Calu3 (cell line): Measurements from ENCODE around the gene ASPHD1. TPM values are rescaled to one million over a fixed set of nuclear protein-coding genes. Genes with fewer than 3 reads are reported as not detected.

Experiments used
- BruUV-seq: library from RNA; stranded (reverse); fragments of 400-500 nt; replicated peaks from 2 replicates; lab custom pipeline; 2021; lab: Mats Ljungman, UMichigan
- CTCF ChIA-PET: fragments of 300-600 bp; sonication (Branson Sonifier 250); formaldehyde crosslinking; loops from one replicate; lab custom pipeline; 2022; ENCODE audit warnings: antibody characterized with exemption; lab: Charles Lee
- DNase-seq: peaks from one replicate; pipeline ENCODE4 v3.0.0; 2022
- H3K27ac Mint-ChIP-seq: one replicate; pipeline ENCODE4 v1.8.0; 2022; ENCODE audit warnings: mixed read lengths; ENCODE audit not compliant: unreplicated experiment
- H3K27me3 Mint-ChIP-seq: one replicate; pipeline ENCODE4 v1.8.0; 2022; ENCODE audit warnings: mixed read lengths; ENCODE audit not compliant: unreplicated experiment
- H3K36me3 Mint-ChIP-seq: one replicate; pipeline ENCODE4 v1.8.0; 2022; ENCODE audit warnings: mild to moderate bottlenecking, moderate library complexity, mixed read lengths; ENCODE audit not compliant: insufficient read depth, unreplicated experiment
- H3K4me1 Mint-ChIP-seq: one replicate; pipeline ENCODE4 v1.8.0; 2022; ENCODE audit warnings: mild to moderate bottlenecking, low read depth, mixed read lengths; ENCODE audit not compliant: unreplicated experiment
- H3K4me3 Mint-ChIP-seq: one replicate; pipeline ENCODE4 v1.8.0; 2022; ENCODE audit warnings: mild to moderate bottlenecking, low read depth, moderate library complexity, mixed read lengths; ENCODE audit not compliant: unreplicated experiment
- H3K9me3 Mint-ChIP-seq: one replicate; pipeline ENCODE4 v1.8.0; 2022; ENCODE audit warnings: low read depth, mixed read lengths; ENCODE audit not compliant: unreplicated experiment
- CTCF ChIP-seq: fragments of 200-600 bp; IDR thresholded peaks from one replicate; pipeline ENCODE4 v1.8.0; 2022; ENCODE audit warnings: antibody characterized with exemption; ENCODE audit not compliant: unreplicated experiment
- intact Hi-C: fragments of 100-400 bp; cut with micrococcal nuclease; formaldehyde crosslinking; loops from one replicate; pipeline ENCODE4 v1.10.0; 2022; ENCODE audit not compliant: unreplicated experiment
- total RNA-seq: library from RNA; stranded (reverse); gene quantifications from 2 replicates; pipeline ENCODE4 v1.2.3, GENCODE V29; 2022

The ASPHD1 gene
- total RNA-seq, 1 experiment from 2014 or later: 54.1 TPM

DNA sequence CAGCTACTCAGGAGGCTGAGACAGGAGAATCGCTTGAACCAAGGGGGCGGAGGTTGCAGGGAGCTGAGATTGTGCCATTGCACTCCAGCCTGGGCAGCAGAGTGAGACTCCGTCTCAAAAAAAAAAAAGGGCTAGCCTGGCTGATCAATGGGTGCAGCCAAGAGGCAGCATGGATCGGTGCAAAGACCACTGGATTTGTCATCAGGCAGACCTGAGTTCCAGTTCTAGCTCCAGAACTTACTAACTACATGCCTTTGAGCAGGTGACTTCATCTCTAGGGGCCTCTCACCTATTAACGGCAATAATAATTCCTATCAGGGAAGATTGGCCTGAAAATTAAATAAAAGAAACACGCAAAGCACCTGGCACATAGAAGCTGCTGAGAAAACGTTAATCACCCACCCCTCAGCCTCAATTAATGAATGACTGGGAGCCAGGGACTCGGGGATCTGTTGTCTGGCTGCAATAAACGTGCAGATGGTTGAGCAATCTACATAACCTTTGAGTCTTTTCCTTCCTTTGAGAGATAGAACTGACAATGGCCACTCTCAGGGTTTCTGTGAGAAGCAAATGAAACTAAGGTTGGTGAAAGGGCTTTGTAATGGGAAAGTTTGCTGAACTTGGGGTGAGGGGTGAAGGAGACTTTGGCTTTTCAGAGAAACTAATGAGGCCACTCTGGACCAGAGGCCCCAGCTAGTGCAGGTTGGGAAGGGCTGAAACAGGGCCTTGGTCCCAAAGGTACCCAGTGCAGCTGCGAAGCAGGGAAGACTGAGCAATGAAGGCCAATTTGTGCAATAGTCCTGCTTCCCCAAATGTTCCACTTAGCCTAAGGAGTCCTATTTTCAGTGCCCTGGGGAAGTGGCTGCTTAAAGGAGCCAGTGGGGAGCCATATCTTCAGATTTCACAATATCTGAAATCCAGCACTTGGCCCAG, 8.5 kb upstream of the ASPHD1 start:
- H3K27ac Mint-ChIP-seq: no peak overlapping the region
- no peaks in the 10 kb centered on the region for H3K27me3 Mint-ChIP-seq
- intact Hi-C loops: no loop called here
- BruUV-seq: no TSS peak
- no peaks in the 10 kb centered on the region for H3K4me1 Mint-ChIP-seq
- H3K9me3 Mint-ChIP-seq: no peaks in the 10 kb centered on the region
- TF ChIP-seq CTCF: no peak
- H3K4me3 Mint-ChIP-seq: no peak overlapping the region
- peaks cover 8% of the 10 kb centered on the region for H3K36me3 Mint-ChIP-seq
- CTCF ChIA-PET: interaction anchor here (0.6 kb wide), 1 partner anchor 17 kb away, joined by 4 read pairs; no protein-coding TSS in a partner anchor
- no peak for DNase-seq

GRCh38 chr16:29892458-29892813, 7.9 kb upstream of the ASPHD1 start:
- intact Hi-C loops: no loop called here
- TF ChIP-seq CTCF: no peak
- no peaks in the 10 kb centered on the region for H3K4me1 Mint-ChIP-seq
- BruUV-seq: no TSS peak
- H3K9me3 Mint-ChIP-seq: no peaks in the 10 kb centered on the region
- CTCF ChIA-PET: no interaction called here
- H3K36me3 Mint-ChIP-seq: peaks cover 8% of the 10 kb centered on the region
- DNase-seq: no peak
- no peak overlapping the region for H3K4me3 Mint-ChIP-seq
- H3K27ac Mint-ChIP-seq: no peak overlapping the region
- H3K27me3 Mint-ChIP-seq: no peaks in the 10 kb centered on the region

- no peak for TF ChIP-seq CTCF
- H3K4me1 Mint-ChIP-seq: peaks cover 4% of the 10 kb centered on the region
- DNase-seq: no peak
- intact Hi-C loops: no loop called here
- no TSS peak for BruUV-seq
- CTCF ChIA-PET: no interaction called here
- no peak overlapping the region for H3K27ac Mint-ChIP-seq
- H3K36me3 Mint-ChIP-seq: peaks cover 7% of the 10 kb centered on the region
- H3K27me3 Mint-ChIP-seq: no peaks in the 10 kb centered on the region
- no peak overlapping the region for H3K4me3 Mint-ChIP-seq
- no peaks in the 10 kb centered on the region for H3K9me3 Mint-ChIP-seq
Measured at GRCh38 chr16:29893553-29893952, 6.7 kb upstream of the ASPHD1 start.

DNA sequence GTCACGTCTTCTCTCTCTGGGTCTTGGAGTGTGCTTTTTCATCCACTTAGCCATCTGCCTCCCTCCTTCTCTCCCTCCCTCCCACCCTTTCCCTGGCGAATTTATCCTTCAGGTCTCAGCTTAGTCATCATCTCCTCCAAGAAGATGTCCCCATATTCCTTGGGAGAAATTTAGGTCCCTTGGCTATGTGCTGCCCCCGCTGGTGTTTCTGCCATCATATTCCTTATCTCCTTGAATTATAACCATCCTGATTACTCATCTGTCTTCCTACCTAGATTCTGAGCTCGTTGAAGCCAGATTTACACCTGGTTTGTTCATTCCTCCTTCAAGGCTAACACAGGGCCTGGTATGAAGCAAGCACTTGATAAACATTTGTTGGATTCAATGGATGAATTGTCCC, 5.9 kb upstream of the ASPHD1 start:
- CTCF ChIA-PET: interaction anchor here (0.6 kb wide), 2 partner anchors 31 to 47 kb away, joined by 3 read pairs; partner anchors contain the start of gene CDIPT
- no peak for DNase-seq
- Mint-ChIP-seq H3K4me1 (peaks cover 9% of the 10 kb centered on the region), H3K27ac (no peak overlapping the region), H3K4me3 (no peak overlapping the region), H3K9me3 (no peaks in the 10 kb centered on the region), H3K27me3 (no peaks in the 10 kb centered on the region), H3K36me3 (peaks cover 6% of the 10 kb centered on the region)
- intact Hi-C loops: no loop called here
- no peak for TF ChIP-seq CTCF
- no TSS peak for BruUV-seq
